ENCODE measurements around the gene TRABD.

Gene TRABD

DNA sequence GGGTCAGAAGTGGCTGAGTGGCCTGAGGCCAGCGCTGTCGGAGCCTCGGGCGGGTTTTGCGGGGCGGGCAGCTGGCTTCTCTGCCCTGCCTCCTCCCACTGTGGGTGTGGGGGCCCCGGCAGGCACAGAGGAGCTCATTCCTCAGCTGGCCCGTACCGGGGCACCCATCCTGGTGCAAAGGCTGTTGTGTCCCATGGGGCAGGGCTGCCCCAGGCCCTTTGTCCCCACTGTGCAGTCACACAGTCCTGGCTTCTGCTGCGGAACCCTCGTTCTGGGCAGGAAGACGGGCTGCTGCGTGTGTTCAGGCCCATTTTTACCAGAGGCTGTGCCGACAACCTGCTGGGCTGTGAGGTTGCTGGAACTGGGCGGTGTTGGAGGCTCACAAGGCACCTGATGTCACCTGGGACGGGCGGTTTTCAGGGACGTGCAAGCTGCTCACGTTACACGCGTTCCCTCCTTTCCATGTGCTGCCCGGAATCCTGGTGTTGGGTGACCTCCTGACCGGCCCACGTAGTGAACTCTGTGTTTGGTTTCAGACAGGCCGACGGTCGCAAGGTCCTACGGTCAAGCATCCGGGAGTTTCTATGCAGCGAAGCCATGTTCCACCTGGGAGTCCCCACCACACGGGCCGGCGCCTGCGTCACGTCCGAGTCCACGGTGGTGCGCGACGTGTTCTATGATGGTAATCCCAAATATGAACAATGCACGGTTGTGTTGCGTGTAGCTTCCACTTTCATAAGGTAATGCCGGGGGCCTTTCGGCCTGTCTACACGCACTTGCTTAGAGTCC, 20.3 kb downstream of the TRABD start:
- DNase-seq, result no peak

DNA sequence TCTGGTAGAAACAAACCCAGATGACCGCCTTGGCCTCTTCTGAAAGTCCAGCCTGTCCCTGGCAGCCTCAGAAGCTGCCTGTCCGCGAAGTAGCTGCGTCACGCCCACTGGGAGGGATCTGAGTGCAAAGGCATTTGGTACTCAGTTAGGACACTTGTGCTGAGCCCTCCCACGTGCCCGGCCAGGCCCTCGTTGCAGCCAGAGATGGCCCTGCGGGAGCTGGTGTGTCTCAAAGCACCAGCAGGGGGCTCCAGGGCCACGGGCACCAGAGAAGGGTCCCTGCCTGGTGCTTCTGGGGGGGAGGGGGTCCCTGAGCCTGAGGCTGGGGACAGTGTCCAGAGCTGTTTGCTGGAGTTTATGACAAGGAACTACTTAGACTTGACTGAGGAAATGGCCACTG, 20.9 kb downstream of the TRABD start:
- no peak for DNase-seq

- DNase-seq, result no peak
Measured at GRCh38 chr22:50207383-50208140, 21.8 kb downstream of the TRABD start.

DNA sequence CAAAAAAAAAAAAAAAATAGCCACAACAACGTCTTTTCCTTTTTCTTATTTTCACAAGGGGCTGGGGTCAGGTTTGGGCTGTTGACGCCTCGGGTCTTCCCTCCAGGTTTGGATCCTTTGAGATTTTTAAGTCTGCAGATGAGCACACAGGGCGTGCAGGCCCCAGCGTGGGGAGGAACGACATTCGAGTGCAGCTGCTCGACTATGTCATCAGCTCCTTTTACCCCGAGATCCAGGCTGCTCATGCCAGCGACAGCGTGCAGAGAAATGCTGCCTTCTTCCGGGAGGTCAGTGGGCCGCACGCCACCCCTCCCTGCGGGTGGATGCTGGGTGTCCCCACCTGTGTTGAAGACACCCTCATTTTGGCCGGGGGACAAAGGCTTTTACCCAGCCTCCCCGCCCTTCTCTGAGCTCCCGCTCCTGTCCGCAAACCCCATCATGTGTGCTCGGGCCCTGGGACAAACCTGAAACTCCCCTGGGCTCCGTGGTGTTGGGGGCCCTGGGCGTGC, 22.8 kb downstream of the TRABD start:
- DNase-seq, result peak; percentile 32

GRCh38 chr22:50208939-50209892, 23.5 kb downstream of the TRABD start:
- DNase-seq, result peak; percentile 40

DNA sequence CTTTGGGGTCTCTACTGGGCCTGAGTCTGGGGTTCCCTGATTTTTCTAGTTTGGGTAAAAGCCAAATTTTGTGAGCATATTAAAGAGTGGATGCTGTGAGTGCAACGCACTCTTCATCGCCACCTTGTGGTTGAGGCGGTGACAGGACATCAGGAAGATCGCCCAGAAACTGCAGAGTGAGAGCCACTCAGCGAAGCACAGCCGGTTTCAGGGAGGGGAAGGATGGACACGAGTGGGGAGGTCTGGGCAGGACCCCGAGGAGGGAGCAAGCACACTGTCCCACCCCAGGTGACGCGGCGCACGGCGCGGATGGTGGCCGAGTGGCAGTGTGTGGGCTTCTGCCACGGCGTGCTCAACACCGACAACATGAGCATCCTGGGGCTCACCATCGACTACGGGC, 24.2 kb downstream of the TRABD start:
- peak; percentile 63 for DNase-seq

GRCh38 chr22:50210378-50211139, 24.8 kb downstream of the TRABD start:
- peak; percentile 23 for DNase-seq

GRCh38 chr22:50211147-50211546, 25.4 kb downstream of the TRABD start:
- DNase-seq, result peak; percentile 16

GRCh38 chr22:50213263-50213662, 27.6 kb downstream of the TRABD start:
- no peak for DNase-seq

DNA sequence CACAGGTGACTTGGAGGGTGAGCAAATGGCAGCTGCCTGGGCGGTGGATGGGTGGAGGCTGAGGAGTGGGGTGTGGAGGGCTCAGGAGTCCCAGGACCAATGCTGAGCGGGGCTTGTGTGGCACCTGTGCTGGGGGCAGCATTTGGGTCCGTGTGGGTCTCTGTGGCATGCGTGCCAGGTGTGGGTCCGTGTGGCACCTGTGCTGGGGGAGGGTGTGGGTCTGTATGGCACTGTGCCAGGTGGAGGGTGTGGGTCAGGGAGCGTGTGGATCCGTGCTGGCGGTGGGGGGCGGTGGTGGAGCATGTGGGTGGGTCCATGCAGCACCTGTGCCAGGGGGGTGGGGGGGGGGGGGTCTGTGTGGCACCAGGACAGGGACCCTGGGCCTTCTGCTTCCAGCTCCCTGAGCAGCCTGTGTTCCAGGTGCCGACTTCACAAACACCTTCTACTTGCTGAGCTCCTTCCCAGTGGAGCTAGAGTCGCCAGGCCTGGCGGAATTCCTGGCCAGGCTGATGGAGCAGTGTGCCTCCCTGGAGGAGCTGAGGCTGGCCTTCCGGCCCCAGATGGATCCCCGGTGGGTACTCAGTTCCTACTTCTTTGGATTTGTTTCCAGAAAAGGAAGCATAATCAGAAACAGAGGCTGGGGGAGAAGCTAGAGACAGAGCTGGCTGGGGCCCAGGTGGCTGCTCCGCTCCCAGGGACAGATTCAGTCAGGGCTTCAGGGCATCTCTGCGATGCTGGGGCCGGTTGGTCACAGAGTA, 29.8 kb downstream of the TRABD start:
- no peak for DNase-seq

GRCh38 chr22:50216055-50216683, 30.5 kb downstream of the TRABD start:
- no peak for DNase-seq

DNA sequence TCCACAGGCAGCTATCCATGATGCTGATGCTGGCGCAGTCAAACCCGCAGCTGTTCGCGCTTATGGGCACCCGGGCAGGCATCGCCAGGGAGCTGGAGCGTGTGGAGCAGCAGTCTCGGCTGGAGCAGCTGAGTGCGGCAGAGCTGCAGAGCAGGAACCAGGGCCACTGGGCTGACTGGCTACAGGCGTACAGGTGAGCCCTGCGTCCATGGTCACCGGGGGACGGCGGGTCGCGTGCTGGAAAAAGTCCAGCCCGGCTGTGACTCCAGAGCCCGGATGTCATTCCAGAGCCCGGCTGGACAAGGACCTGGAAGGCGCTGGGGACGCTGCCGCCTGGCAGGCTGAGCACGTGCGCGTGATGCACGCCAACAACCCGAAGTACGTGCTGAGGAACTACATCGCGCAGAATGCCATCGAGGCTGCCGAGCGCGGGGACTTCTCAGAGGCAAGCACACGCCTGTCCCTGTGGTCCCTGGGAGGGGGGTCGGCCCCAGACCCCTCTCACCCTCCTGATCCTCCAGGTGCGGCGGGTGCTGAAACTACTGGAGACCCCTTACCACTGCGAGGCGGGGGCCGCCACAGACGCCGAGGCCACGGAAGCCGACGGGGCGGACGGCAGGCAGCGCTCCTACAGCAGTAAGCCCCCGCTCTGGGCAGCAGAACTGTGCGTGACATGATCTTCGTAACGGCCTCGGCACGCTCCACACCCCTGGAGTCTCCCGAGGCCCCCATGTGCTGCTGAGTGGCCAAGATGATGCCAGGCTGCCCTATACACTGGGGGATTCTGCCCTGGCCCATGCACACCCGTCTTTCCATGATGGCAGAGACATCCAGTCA, 31.2 kb downstream of the TRABD start:
- DNase-seq, result peak; percentile 26

- peak; percentile 31 for DNase-seq
Measured at GRCh38 chr22:50217543-50218152, 31.9 kb downstream of the TRABD start.

DNA sequence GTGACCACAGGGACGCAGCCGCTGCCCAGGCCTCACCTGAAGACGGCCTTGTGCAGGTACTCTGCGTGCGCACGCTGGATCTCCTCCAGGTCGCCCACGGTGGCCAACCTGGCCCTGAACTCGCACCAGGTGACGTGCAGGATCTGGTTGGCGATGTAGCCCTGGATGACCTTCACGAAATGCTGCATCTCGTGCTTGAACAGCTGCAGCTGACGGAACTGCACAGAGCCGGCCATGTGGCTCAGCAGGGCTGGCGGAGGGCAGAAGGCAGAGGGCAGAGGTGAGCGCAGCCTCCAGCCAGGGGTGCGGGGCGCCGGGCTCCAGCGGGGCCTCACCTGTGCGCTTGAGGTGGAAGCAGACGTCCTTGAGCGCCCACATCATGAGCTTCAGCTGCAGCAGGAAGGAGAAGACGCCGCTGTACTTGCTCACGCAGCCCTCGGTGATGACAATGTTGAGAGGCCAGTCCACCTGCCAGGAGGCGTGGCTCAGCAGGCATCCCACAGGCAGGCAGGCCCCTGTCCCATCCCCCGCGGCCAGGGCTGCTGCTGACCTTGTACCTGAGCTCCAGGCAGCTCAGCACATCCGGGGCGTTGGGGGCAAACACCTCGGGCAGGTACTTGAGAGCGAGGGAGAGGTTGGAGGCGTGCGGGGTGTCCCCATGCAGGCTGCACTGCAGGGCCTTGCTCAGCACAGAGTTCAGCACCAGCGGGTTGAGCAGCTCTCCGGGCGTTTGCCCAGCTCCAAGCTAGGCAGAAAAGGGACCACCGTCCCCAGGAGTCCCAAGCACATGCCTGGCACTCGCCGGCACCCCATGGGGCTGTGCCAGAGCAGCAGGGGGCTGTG, 32.7 kb downstream of the TRABD start:
- peak; percentile 39 for DNase-seq

DNA sequence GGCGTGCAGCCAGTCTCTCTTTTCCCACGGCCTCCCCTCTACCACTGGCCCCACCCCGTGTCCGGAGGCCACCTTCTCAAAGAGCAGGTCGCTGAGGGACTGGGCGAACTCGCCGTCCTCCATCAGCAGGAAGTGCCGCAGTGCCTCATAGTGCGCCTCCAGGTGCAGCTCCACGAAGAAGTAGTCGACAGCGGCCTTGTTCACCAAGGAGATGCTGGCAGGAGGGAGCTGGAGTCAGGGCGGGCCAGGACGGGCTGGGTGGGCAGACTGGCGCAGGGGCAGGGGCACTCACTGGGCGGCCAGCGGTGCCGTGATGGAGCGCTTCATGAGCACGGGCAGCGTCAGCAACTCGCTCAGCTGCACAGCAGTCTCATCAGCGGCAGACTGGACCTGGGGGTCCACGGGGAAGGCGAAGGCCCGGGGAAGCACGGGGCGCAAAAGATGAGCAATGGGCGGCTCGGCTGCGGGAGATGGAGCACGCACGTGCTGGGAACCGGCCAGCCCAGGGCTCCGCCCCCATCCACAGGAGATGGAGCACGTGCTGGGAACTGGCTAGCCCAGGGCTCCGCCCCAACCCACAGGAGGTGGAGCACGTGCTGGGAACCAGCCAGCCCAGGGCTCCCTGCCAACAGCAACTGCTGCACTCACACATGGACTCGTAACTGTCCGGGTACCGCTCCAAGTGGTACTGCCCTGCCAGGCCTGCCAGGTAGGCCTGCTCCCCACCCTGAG, 33.4 kb downstream of the TRABD start:
- peak; percentile 84 for DNase-seq

- DNase-seq, result peak; percentile 14
Measured at GRCh38 chr22:50219800-50220602, 34.3 kb downstream of the TRABD start.
